H1 (cell line): ENCODE measurements around the gene TDRKH. TPM values are rescaled to one million over a fixed set of nuclear protein-coding genes. Genes with fewer than 3 reads are reported as not detected.

Source experiments
- CTCF ChIA-PET: fragments of 300-600 bp; sonication (Branson Sonifier 250); formaldehyde crosslinking; loops from one replicate; lab custom pipeline; 2021; ENCODE audit not compliant: partially characterized antibody; lab: Charles Lee
- POLR2A ChIA-PET: fragments of 300-600 bp; sonication (Branson Sonifier 250); formaldehyde crosslinking; loops from one replicate; lab custom pipeline; 2021; ENCODE audit warnings: inconsistent platforms; ENCODE audit not compliant: partially characterized antibody; lab: Charles Lee
- DNase-seq, 2 experiments: peaks; one replicate each; pipeline versions ENCODE4 v3.0.0 to v3.0.0-alpha.2; 2010 to 2022; ENCODE audit warnings: low spot score in 2 of 2, low read depth in 1 of 2, mixed read lengths in 1 of 2
- FAIRE-seq: peaks from 2 replicates; lab custom pipeline; 2011; peaks lifted over from hg19 to GRCh38; lab: Jason Lieb, UNC
- H2AFZ ChIP-seq: 2 replicates; pipeline ENCODE4 v1.8.1; 2012; ENCODE audit warnings: low read length, inconsistent platforms
- H2AK5ac ChIP-seq: 2 replicates; pipeline ENCODE4 v1.6.1; 2013; ENCODE audit warnings: low read depth, low read length
- H2BK120ac ChIP-seq: replicated peaks from 2 replicates; pipeline ENCODE3; 2013; ENCODE audit warnings: low read depth, low read length, inconsistent platforms
- H2BK12ac ChIP-seq: 2 replicates; pipeline ENCODE4 v1.6.1; 2013; ENCODE audit warnings: low read depth, low read length
- H2BK15ac ChIP-seq: 2 replicates; pipeline ENCODE4 v1.6.1; 2013; ENCODE audit warnings: low read length
- H2BK20ac ChIP-seq: 2 replicates; pipeline ENCODE4 v1.6.1; 2013; ENCODE audit warnings: low read length
- H2BK5ac ChIP-seq: 2 replicates; pipeline ENCODE4 v1.6.1; 2013; ENCODE audit warnings: low read depth, low read length
- H3K14ac ChIP-seq: 2 replicates; pipeline ENCODE4 v1.6.1; 2013; ENCODE audit warnings: inconsistent platforms; ENCODE audit not compliant: insufficient read length
- H3K18ac ChIP-seq: 2 replicates; pipeline ENCODE4 v1.6.1; 2013; ENCODE audit warnings: low read length; ENCODE audit errors: extremely low read depth
- H3K23ac ChIP-seq: 2 replicates; pipeline ENCODE4 v1.6.1; 2013; ENCODE audit warnings: inconsistent platforms; ENCODE audit not compliant: insufficient read length
- H3K23me2 ChIP-seq: 2 replicates; pipeline ENCODE4 v1.6.1; 2013; ENCODE audit warnings: low read depth, low read length
- H3K27ac ChIP-seq: 2 replicates; pipeline ENCODE4 v1.6.1; 2011; ENCODE audit warnings: low read depth, low read length, inconsistent platforms
- H3K27me3 ChIP-seq, 4 experiments: replicated peaks in 1 of 4; 1 replicate in 1 of 4; 2 replicates in 3 of 4; pipeline versions ENCODE4 v1.6.1 to v1.8.1; 2011 to 2013; ENCODE audit warnings: low read length in 3 of 4, mild to moderate bottlenecking in 3 of 4, inconsistent platforms in 2 of 4, mixed read lengths in 2 of 4, moderate library complexity in 1 of 4; ENCODE audit not compliant: control insufficient read depth in 3 of 4, insufficient read depth in 3 of 4; ENCODE audit errors: extremely low read depth in 1 of 4
- H3K36me3 ChIP-seq, 4 experiments: 2 replicates each; pipeline versions ENCODE4 v1.6.1 to v1.8.1; 2011 to 2013; ENCODE audit warnings: mild to moderate bottlenecking in 4 of 4, low read length in 3 of 4, moderate library complexity in 2 of 4, control low read depth in 1 of 4, inconsistent platforms in 1 of 4; ENCODE audit not compliant: insufficient read depth in 4 of 4, control insufficient read depth in 2 of 4
- H3K4ac ChIP-seq: replicated peaks from 2 replicates; pipeline ENCODE3; 2013; ENCODE audit warnings: low read length, low read depth, mixed read lengths, inconsistent platforms; ENCODE audit not compliant: insufficient read length
- H3K4me1 ChIP-seq, 4 experiments: replicated peaks in 1 of 4; 1 replicate in 1 of 4; 2 replicates in 3 of 4; pipeline versions ENCODE4 v1.6.1 to v1.8.1; 2011 to 2013; ENCODE audit warnings: low read length in 3 of 4, inconsistent platforms in 2 of 4, mixed read lengths in 1 of 4; ENCODE audit not compliant: insufficient read depth in 4 of 4, control insufficient read depth in 3 of 4
- H3K4me2 ChIP-seq, 2 experiments: 2 replicates each; pipeline versions ENCODE4 v1.6.1 to v1.8.1; 2011 to 2013; ENCODE audit warnings: low read depth in 2 of 2, low read length in 2 of 2, control low read depth in 1 of 2, inconsistent platforms in 1 of 2, mild to moderate bottlenecking in 1 of 2; ENCODE audit not compliant: insufficient read depth in 1 of 2
- H3K4me3 ChIP-seq, 4 experiments: fragments of 200-600, 300-600 bp in 1 of 4; sonication (generic), shearing (Covaris generic), sonication (Bioruptor Twin) in 1 of 4; 2 replicates each; pipeline versions ENCODE4 v1.5.1 to v1.8.1; 2011 to 2016; ENCODE audit warnings: low read length in 4 of 4, low read depth in 3 of 4, control low read depth in 2 of 4, inconsistent platforms in 2 of 4, mild to moderate bottlenecking in 2 of 4, mixed read lengths in 1 of 4, moderate library complexity in 1 of 4; ENCODE audit not compliant: insufficient read depth in 2 of 4; ENCODE audit errors: extremely low read depth in 1 of 4
- H3K56ac ChIP-seq: replicated peaks from 2 replicates; pipeline ENCODE3; 2013; ENCODE audit warnings: low read depth, mild to moderate bottlenecking, mixed read lengths, low read length, inconsistent platforms; ENCODE audit not compliant: insufficient read length
- H3K79me1 ChIP-seq: 2 replicates; pipeline ENCODE4 v1.6.1; 2013; ENCODE audit warnings: low read depth, low read length, control low read depth
- H3K79me2 ChIP-seq, 2 experiments: 2 replicates each; pipeline versions ENCODE4 v1.6.1 to v1.8.1; 2012 to 2013; ENCODE audit warnings: low read length in 2 of 2, mild to moderate bottlenecking in 2 of 2, inconsistent platforms in 1 of 2; ENCODE audit not compliant: insufficient read depth in 2 of 2, control insufficient read depth in 1 of 2
- H3K9ac ChIP-seq, 4 experiments: replicated peaks in 1 of 4; 1 replicate in 1 of 4; 2 replicates in 3 of 4; pipeline versions ENCODE4 v1.6.1 to v1.8.1; 2011 to 2013; ENCODE audit warnings: low read depth in 3 of 4, low read length in 3 of 4, control low read depth in 2 of 4, mild to moderate bottlenecking in 2 of 4, moderate library complexity in 2 of 4, inconsistent platforms in 1 of 4; ENCODE audit errors: extremely low read depth in 1 of 4
- H3K9me3 ChIP-seq, 2 experiments: 2 replicates each; pipeline versions ENCODE4 v1.6.1 to v1.8.1; 2012 to 2013; ENCODE audit warnings: mild to moderate bottlenecking in 2 of 2, moderate library complexity in 2 of 2, control low read depth in 1 of 2, inconsistent platforms in 1 of 2, low read depth in 1 of 2, low read length in 1 of 2, mixed read lengths in 1 of 2; ENCODE audit not compliant: insufficient read depth in 2 of 2
- H4K20me1 ChIP-seq, 2 experiments: replicated peaks in 1 of 2; 2 replicates each; pipeline versions ENCODE3 to v1.8.1; 2011 to 2013; ENCODE audit warnings: inconsistent platforms in 2 of 2, low read length in 2 of 2, mild to moderate bottlenecking in 1 of 2; ENCODE audit not compliant: insufficient read depth in 2 of 2, control insufficient read depth in 1 of 2
- H4K5ac ChIP-seq: 2 replicates; pipeline ENCODE4 v1.6.1; 2013; ENCODE audit warnings: low read length, low read depth, mixed read lengths, inconsistent platforms; ENCODE audit not compliant: insufficient read length
- H4K8ac ChIP-seq: 2 replicates; pipeline ENCODE4 v1.8.0; 2013; ENCODE audit warnings: mild to moderate bottlenecking, moderate library complexity, low read length, inconsistent platforms; ENCODE audit not compliant: insufficient read depth; ENCODE audit errors: extremely low read depth
- H4K91ac ChIP-seq: replicated peaks from 2 replicates; pipeline ENCODE3; 2013; ENCODE audit warnings: low read length, mixed read lengths, inconsistent platforms; ENCODE audit not compliant: insufficient read length
- ATF3 ChIP-seq: IDR thresholded peaks from 2 replicates; pipeline ENCODE4 v1.6.1; 2011; ENCODE audit warnings: low read depth, mild to moderate bottlenecking, low read length; ENCODE audit not compliant: insufficient read depth
- CBX8 ChIP-seq: fragments of 300-800, 300-1000 bp; sonication (generic); IDR thresholded peaks from 2 replicates; pipeline ENCODE4 v1.7.1; 2016; ENCODE audit warnings: low read depth, low read length, borderline replicate concordance
- EGR1 ChIP-seq: IDR thresholded peaks from 2 replicates; pipeline ENCODE4 v1.6.1; 2011; ENCODE audit warnings: low read depth, low read length, borderline replicate concordance
- EP300 ChIP-seq, 2 experiments: IDR thresholded peaks; 1 replicate in 1 of 2; 2 replicates in 1 of 2; pipeline ENCODE4 v1.6.1; 2011 to 2012; ENCODE audit warnings: low read depth in 2 of 2, low read length in 2 of 2, mild to moderate bottlenecking in 2 of 2, borderline replicate concordance in 1 of 2, inconsistent platforms in 1 of 2, moderate library complexity in 1 of 2
- GABPA ChIP-seq: IDR thresholded peaks from 2 replicates; pipeline ENCODE4 v1.6.1; 2011; ENCODE audit warnings: mild to moderate bottlenecking, low read length, moderate library complexity, borderline replicate concordance; ENCODE audit not compliant: insufficient read depth
- HDAC2 ChIP-seq, 2 experiments: fragments of 300-600 bp in 1 of 2; sonication (generic) in 1 of 2; IDR thresholded peaks; 2 replicates each; pipeline ENCODE4 v1.6.1; 2011 to 2012; ENCODE audit warnings: low read depth in 2 of 2, low read length in 2 of 2, mild to moderate bottlenecking in 2 of 2, moderate library complexity in 2 of 2, borderline replicate concordance in 1 of 2, inconsistent platforms in 1 of 2
- KDM5A ChIP-seq: fragments of 200-600 bp; IDR thresholded peaks from 2 replicates; pipeline ENCODE4 v1.7.1; 2012; ENCODE audit warnings: mild to moderate bottlenecking, low read length, inconsistent platforms, mixed read lengths
- MAFK ChIP-seq: IDR thresholded peaks from 2 replicates; pipeline ENCODE4 v1.6.1; 2012; ENCODE audit warnings: low read depth, mild to moderate bottlenecking, improper control_type of control experiment, low read length
- POLR2AphosphoS5 ChIP-seq: IDR thresholded peaks from 2 replicates; pipeline ENCODE4 v1.6.1; 2011; ENCODE audit warnings: low read depth, low read length
- SP1 ChIP-seq: IDR thresholded peaks from 2 replicates; pipeline ENCODE4 v1.6.1; 2011; ENCODE audit warnings: low read depth, low read length
- TCF12 ChIP-seq: IDR thresholded peaks from 2 replicates; pipeline ENCODE4 v1.6.1; 2011; ENCODE audit warnings: low read depth, mild to moderate bottlenecking, low read length
- TEAD4 ChIP-seq: IDR thresholded peaks from 2 replicates; pipeline ENCODE4 v1.6.1; 2012; ENCODE audit warnings: low read depth, low read length, inconsistent platforms, mixed read lengths
- YY1 ChIP-seq: IDR thresholded peaks from 2 replicates; pipeline ENCODE4 v1.6.1; 2011; ENCODE audit warnings: low read depth, mild to moderate bottlenecking, low read length
- ZNF274 ChIP-seq: IDR thresholded peaks from 2 replicates; pipeline ENCODE4 v1.7.0; 2012; ENCODE audit warnings: low read length, borderline replicate concordance; ENCODE audit errors: extremely low read depth
- WGBS, 2 experiments: shearing (Covaris generic) in 1 of 2; methylation state at CpG; one replicate each; pipeline versions ENCODE4 v1.1.6 to v1.1.7; 2013 to 2015; ENCODE audit warnings: low lambda C conversion rate in 2 of 2, mixed read lengths in 2 of 2, inconsistent platforms in 1 of 2, low coverage in 1 of 2, missing lambda C conversion rate in 1 of 2; ENCODE audit not compliant: insufficient replicate concordance in 2 of 2, insufficient coverage in 1 of 2, insufficient read length in 1 of 2; ENCODE audit errors: extremely low coverage in 1 of 2, missing lambda C conversion rate in 1 of 2; 5-methylcytosine and 5-hydroxymethylcytosine counted together
- polyA plus RNA-seq, 7 experiments: library from polyadenylated mRNA; depleted of rRNA in 3 of 7; stranded (reverse) in 5 of 7; unstranded in 2 of 7; fragments of >200 nt in 5 of 7; fragments of 200-250 nt in 2 of 7; gene quantifications; 1 replicate in 5 of 7; 2 replicates in 1 of 7; 4 replicates in 1 of 7; pipeline versions ENCODE4 v1.2.1 to v1.2.3, GENCODE V29; 2011 to 2013; ENCODE audit warnings: missing spikeins in 2 of 7, mixed read lengths in 2 of 7
- total RNA-seq: library from RNA; stranded (reverse); fragmentation: NEBNext Ultra II Directional; extraction: Animal tissue kit (Norgen Biotek cat#: 25700); gene quantifications from 2 replicates; pipeline ENCODE4 v1.2.1, GENCODE V29; 2021

The TDRKH gene
- total and polyA plus RNA-seq, 2 of the 8 experiments (the other 6 are each of a cell fraction or from before 2014, with no cell fraction given): 9.9 to 26.1 TPM

DNA sequence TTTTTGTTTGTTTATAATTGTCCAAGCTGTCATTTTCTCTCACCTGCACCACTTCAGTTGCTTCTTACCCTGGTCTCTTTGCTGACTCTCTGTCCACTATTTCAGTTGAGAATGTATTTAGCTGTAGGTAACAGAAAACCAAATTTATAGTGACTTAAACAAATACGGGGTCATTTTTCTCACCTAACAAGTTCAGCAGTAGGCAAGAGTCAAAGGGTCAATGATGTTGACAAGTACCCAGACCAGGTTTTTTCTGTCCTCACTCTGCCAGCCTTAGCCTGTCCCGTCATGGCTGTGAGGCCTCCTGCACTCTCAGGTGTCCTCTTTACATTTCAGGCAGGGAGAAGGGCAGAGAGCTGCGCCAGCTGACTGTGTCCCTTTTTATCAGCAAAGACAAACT is 57.2 kb downstream of the TDRKH start:
- H3K4me1 ChIP-seq: peaks cover 2 to 5% (median 4%) of the 10 kb centered on the region in 4 experiments; a peak in 6 of 7 replicates
- no peak overlapping the region for H3K56ac ChIP-seq
- H3K23me2 ChIP-seq: no peaks in the 10 kb centered on the region
- no peak overlapping the region for H2BK5ac ChIP-seq
- no peak overlapping the region for H2BK15ac ChIP-seq
- H3K14ac ChIP-seq: no peak overlapping the region
- H3K79me1 ChIP-seq: no peaks in the 10 kb centered on the region
- peaks cover 16% of the 10 kb centered on the region in 2 experiments for H3K9me3 ChIP-seq
- no peak overlapping the region for H2BK12ac ChIP-seq
- no peak overlapping the region for H4K91ac ChIP-seq
- H4K20me1 ChIP-seq: no peaks in the 10 kb centered on the region
- no peaks in the 10 kb centered on the region for H3K79me2 ChIP-seq
- no peak overlapping the region for H2BK120ac ChIP-seq
- no peak overlapping the region for H2BK20ac ChIP-seq
- FAIRE-seq (no peak), DNase-seq (no peak)
- H3K36me3 ChIP-seq: no peaks in the 10 kb centered on the region
- no peaks in the 10 kb centered on the region; a peak in 1 of 7 replicates for H3K27me3 ChIP-seq
- no peak overlapping the region for H4K5ac ChIP-seq
- no peak overlapping the region for H3K4me3 ChIP-seq
- H3K4me2 ChIP-seq: no peak overlapping the region
- POLR2A ChIA-PET: interaction anchor here (1.5 kb wide), 1 partner anchor 12 kb away, joined by 4 read pairs; the partner anchor contains the start of gene RIIAD1
- no peak overlapping the region for H3K9ac ChIP-seq
- H3K18ac ChIP-seq: no peak overlapping the region
- no peak overlapping the region for H3K27ac ChIP-seq
- no peak overlapping the region for H3K23ac ChIP-seq
- no peak overlapping the region for H4K8ac ChIP-seq
- H2AFZ ChIP-seq: 0 out of 2 replicates have a peak overlapping the region, but pooled peaks have one; percentile 36
- 83% methylated on average over 3 of the region's 3 CpGs; no CpG with 5 or more reads in 1 of the 2 experiments for WGBS, 2 experiments
- H2AK5ac ChIP-seq: no peak overlapping the region
- CTCF ChIA-PET: interaction anchor here (0.6 to 4.5 kb wide), 11 partner anchors 10 to 1307 kb away, joined by 3 to 90 read pairs (median 7); partner anchors contain the start of genes CELF3 and SPRR2D
- H3K4ac ChIP-seq: no peak overlapping the region
- TF ChIP-seq KDM5A: no peak
- no peak for TF ChIP-seq ATF3
- no peak for TF ChIP-seq EP300 (IDR thresholded peaks at IDR 0.05; ENCODE audit: borderline replicate concordance in 1 of 2, low read depth in 2 of 2, low read length in 2 of 2)
- TF ChIP-seq CBX8: no peak
- TF ChIP-seq TCF12: no peak
- TF ChIP-seq TEAD4: no peak
- TF ChIP-seq YY1: no peak
- TF ChIP-seq POLR2AphosphoS5: no peak
- no peak for TF ChIP-seq ZNF274
- TF ChIP-seq GABPA: no peak
- no peak for TF ChIP-seq EGR1
- no peak for TF ChIP-seq MAFK
- TF ChIP-seq SP1: no peak
- no peak for TF ChIP-seq HDAC2 (IDR thresholded peaks at IDR 0.05; ENCODE audit: borderline replicate concordance in 1 of 2, low read depth in 2 of 2, low read length in 2 of 2)
